HL-60/S4 treated with phorbol 12-myristate 13-acetate at 8.2 ng/mL for 4 days and 3 days (cell line): ENCODE results near the gene VEGFC.

Experiments used
- in situ Hi-C: fragments of 300-500 bp; cut with MboI; formaldehyde crosslinking; loops from 2 replicates; pipeline ENCODE4 v1.15.0; 2022; ENCODE audit warnings: low sequenced_read_pairs

The VEGFC gene, protein sequence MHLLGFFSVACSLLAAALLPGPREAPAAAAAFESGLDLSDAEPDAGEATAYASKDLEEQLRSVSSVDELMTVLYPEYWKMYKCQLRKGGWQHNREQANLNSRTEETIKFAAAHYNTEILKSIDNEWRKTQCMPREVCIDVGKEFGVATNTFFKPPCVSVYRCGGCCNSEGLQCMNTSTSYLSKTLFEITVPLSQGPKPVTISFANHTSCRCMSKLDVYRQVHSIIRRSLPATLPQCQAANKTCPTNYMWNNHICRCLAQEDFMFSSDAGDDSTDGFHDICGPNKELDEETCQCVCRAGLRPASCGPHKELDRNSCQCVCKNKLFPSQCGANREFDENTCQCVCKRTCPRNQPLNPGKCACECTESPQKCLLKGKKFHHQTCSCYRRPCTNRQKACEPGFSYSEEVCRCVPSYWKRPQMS

DNA sequence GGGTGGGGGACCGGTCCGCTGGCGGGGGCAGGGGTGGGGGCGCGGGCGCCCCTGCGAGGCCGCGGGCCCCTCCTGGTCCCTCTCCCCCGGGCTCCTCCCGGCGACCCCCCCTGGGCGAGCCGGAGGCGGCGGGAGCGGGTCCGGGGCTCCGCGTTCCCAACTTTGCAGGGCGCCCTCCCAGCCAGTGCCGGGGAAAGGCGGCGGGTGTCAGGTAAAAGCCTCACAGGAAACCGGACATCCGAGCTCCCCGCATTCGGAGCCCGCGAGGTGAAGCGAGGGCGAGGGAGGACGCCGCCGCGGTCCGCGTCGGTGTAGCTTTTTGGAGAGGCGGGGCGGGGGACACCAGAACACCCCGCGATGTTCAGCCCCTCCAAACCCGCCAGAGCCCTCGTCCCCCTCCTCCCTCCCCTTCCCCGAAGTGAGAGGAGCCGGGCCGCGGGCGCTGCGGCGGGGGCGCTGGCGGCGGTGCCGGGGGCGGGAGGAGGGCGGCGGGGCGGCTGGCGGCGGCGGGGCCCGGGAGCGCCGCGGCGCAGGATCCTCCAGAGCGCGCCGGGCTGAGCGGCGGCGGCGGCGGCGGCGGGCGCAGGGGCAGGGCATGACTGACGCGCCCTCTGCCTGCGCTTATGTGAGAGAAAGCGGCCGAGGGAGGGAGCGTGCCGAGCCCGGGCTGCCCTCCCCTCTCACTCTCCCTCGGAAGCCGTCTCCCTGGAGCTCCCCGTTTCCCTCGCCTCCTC lies at the start of gene VEGFC:
VEGFC (minus strand) TSS at position 597 of the 734 bp plus-strand sequence. CDS start 611 bp downstream, outside the sequence.
- in situ Hi-C loops, result no loop called here

DNA sequence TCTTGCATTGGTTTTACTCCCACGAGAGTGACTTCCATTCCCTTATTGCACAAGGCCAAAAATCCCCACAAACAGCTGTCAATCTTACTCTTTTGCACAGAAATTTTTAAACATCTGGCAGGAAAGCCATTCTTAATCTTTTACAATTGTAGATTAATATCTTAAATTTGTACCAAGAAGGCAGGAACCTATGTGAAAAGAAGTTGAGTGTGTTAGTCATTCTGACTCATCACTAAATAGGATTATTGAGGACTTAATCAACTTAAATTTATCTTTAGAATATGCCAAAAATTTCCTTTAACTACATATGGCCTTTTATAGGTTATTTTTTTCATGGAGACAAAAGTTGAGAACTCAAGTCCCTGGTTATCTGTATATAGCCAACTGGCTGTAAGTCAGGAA lies 49.0 kb upstream of the VEGFC start:
- in situ Hi-C loops, result no loop called here

- in situ Hi-C loops, result no loop called here
Measured at GRCh38 chr4:176840166-176840565, 47.4 kb upstream of the VEGFC start.

DNA sequence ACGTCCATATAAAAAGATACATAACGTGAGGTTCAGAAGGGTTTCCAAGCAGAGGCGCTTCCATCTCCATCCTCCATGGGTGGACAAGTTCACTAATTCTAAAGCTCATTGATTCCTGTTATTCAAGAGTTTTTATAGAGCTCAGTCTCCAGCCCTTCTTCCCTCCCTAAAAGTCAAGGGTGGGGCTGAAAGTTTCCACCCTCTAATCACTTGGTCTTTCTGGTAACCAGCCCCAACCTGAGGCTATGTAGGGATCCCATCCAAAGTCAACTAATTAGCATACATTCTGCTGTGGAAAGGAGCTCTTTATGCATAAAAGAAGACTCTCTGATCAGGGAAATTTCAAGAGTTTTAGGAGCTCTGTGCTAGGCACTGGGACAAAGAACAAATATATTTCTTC lies 46.9 kb upstream of the VEGFC start:
- in situ Hi-C loops, result no loop called here

DNA sequence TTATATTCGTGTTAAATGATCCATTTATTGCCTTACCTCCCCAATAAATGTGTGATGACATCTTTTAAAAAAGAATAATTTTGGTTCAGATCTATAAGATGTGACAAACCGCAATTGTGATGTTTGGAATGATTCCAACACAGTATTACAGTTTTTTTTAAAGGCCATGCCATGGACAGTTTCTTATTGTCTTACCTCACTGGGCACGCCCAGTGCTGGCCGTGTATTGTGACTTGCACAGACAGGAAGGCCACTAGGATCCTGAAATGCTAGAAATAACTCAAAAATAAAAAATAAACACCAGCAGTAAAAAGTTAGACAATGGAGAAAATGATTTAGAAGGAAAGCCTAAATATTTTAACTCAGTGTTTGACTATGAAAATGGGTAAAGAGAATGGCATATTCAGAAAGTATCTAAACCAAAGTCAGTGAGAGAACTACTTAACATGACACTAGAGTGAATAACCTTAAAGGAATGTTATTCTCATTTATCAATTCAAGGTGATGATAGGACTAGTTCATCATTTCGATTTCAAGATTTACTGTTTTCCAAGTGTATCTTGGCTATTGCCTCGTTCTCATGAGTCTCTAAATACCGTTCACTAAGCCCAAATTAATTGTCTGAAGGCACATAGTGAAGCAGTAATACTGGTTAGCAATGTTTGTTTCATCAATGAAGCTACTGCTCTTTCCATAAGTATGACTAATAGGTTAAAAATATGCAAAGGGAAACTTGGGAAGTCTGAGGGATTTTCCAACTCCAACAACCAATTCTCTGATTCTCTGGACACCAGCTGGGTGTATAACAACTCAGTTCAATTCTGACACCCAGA lies 46.1 kb upstream of the VEGFC start:
- in situ Hi-C loops, result no loop called here

- in situ Hi-C loops, result no loop called here
Measured at GRCh38 chr4:176837169-176837895, 44.6 kb upstream of the VEGFC start.

DNA sequence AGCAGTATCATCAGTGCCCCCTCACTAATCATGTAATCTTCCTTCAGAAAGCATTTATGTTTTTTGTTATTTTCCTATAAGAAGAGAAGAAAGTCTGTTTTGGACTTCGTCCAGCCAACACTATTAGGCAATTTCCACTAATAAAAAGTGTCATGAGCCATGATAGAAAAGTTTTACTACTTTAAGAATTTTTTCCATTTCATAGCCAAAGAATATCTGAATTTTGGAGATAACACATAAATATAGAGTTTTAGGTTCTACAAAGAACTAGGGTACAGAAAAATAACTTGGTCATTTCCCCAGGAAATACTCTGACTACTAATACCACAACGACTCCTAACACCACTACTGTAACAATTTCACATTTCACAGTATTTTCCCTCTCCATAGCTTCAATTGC lies 41.8 kb upstream of the VEGFC start:
- in situ Hi-C loops, result no loop called here

DNA sequence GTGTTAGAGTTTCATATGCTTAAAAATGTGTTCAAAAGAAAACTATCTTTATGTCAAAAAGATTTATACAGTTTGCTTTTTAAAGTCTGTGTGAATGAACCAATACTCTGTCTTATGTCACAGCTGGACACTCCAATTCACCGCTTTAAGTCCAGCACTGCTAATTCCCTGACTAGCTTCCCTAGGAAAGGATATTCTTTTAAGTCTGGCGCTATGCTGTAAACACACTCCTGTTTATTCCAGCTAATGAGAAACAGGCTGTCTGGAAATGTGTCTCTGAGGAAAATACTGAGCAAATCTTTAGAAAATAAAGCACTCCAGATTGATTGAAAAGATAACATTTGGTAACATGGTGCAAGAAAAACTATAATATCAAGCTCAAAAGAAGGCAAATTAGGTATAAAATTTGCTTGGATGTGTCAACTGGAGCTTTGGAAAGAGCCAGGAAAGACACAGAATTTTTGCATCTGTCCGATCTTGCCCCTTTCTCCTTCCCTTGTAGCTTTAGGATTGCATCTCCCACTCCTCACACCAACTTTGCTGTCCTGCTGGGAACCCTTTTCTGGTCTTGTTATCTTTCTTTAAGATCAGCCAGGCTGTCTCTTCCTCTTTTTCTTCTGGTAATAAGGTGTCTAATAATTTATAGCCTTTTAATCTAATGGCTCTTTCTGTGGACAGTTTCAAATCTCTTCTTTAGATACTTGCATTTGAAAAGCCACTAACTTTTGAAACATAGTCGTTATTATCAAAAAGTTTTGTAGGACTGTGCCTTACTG lies 40.9 kb upstream of the VEGFC start:
- in situ Hi-C loops, result no loop called here

- in situ Hi-C loops, result no loop called here
Measured at GRCh38 chr4:176830971-176831370, 38.2 kb upstream of the VEGFC start.

DNA sequence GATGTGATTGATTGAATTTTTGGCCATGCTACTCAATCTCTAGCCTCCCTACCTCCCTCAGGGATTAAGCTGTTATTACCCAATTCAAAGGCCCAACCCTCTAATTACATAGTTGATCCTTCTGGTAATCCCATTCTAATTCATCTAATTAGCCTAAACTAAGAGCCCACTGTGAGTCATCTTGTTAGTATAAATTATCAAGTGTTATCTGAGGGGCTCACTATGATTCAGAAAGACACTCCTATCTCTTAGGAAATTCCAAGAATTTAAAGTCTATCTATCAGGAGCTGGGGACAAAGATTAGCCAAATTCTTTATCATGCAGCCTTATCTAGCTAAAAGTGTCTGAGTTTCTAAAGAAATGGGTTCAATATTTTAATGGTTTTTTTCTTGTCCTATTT lies 32.9 kb upstream of the VEGFC start:
- in situ Hi-C loops, result no loop called here

- in situ Hi-C loops, result no loop called here
Measured at GRCh38 chr4:176824645-176825366, 32.1 kb upstream of the VEGFC start.

DNA sequence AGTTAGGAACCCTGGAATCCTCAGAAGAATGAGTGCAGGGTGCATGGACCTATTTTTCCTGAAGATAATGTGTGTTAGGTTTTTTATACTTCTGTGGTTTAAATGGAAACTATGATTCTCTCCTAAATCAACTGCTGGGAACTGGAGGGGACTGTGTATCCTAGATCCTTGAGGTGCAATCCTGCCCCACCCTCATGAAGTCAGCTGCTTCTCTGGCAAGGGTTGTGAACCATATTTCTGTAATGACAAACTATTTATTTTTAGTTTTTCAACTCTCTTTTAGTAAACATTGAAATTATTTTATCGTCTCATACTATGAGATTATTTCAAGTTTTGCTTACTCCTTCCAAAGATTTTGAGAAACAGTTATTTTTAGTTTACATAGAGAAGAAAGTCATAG lies 25.8 kb upstream of the VEGFC start:
- in situ Hi-C loops, result no loop called here

DNA sequence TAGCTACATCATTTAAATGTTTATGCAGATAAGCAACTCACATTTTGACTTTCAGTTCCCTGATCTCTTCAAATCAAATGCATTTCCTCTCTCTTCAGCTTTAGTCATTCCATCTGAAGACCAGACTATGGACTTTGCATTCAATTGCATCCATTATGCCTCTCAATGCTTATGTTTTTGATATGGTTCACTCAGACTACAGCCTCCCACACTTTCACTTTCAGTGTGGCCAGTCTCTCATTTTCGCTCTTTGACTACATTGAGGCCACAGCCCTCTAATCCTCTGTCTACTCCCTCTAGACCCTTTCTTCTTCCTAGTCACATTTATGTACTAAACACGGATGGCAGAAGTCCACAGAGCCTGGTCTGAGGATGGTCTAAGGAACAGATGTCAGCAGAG lies 24.5 kb upstream of the VEGFC start:
- in situ Hi-C loops, result no loop called here

GRCh38 chr4:176814770-176815169 lies 22.0 kb upstream of the VEGFC start:
- in situ Hi-C loops, result no loop called here

DNA sequence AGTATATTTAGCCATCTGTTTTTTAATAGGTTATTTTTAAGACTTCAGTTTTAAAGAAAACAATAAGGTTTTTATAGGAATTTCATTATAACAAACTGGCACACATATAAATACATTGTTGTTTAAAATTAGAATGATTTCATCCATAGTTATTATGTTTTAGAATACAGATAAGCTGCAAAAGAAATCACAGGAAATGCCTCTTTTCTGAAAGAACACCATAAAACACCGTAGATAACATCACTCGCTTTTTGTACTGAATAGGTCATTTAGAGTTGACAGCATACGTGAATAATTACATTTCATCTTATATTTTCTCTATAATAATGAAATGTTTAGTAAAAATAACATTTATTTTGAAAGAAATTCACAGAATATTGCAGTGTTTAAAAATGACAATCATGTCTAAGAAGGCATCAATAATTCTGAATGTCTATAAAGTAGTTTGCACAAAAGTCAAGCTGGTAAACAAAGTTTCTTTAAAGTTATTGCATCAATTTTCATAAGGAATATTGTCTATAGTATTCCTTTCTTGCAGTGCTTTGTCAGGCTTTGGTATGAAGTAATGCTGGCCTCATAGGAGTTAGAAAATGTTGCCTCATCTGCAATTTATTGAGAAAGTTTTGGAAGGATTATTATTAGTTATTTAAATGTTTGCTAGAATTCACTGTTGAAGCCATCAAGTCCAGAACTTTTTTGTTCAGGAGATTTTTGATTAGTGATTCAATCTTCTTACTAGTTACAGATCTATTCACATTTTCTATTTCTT lies 17.9 kb upstream of the VEGFC start:
- in situ Hi-C loops, result no loop called here

GRCh38 chr4:176806778-176807375 lies 14.2 kb upstream of the VEGFC start:
- in situ Hi-C loops, result no loop called here

GRCh38 chr4:176805155-176805554 lies 12.4 kb upstream of the VEGFC start:
- in situ Hi-C loops, result no loop called here

DNA sequence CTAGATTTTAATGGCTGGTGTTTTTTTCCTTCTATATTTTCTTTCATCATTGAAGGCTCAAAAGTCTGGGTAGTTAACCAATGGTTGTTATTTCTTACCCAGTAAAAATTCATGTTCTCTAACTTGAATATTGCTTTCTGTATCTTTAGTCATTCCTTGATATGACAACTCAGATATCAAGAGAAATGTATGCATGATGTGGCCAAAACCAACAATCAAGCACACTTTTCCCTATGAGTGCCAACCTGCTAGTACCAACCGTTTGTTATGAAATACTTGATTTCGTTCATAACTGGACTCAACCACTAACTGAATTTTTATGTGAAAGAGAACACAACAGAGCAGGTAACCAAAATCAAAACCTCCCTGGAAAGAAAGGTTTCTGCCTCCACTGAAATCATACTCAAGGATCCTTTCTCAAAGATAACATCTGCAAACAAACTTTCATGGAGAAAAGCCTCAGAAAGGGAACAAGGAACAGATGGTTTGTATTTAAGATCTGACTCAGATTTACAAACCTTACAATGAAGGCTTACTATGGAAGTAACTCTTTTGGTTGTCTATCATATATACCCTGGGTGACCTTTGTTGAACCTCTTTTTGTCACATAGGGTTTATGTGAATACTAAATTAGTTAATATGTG lies 8.3 kb upstream of the VEGFC start:
- in situ Hi-C loops, result no loop called here
